NCI-H345 treated with DMSO at 0.1 percent for 48 hours (cell line): Measurements from ENCODE around the gene RNF111.
"Not testable (repeated sequence)": the region's sequence is repeated elsewhere in the genome, so short reads cannot be mapped to it uniquely, and the experiment has no call there.

Experiments
- DNase-seq: peaks from one replicate; lab custom pipeline; 2025; ENCODE audit not compliant: unreplicated experiment; lab: John Stamatoyannopoulos, UW

The RNF111 gene

GRCh38 chr15:59131456-59131855 lies 144.0 kb downstream of the RNF111 start:
- DNase-seq: no peak

DNA sequence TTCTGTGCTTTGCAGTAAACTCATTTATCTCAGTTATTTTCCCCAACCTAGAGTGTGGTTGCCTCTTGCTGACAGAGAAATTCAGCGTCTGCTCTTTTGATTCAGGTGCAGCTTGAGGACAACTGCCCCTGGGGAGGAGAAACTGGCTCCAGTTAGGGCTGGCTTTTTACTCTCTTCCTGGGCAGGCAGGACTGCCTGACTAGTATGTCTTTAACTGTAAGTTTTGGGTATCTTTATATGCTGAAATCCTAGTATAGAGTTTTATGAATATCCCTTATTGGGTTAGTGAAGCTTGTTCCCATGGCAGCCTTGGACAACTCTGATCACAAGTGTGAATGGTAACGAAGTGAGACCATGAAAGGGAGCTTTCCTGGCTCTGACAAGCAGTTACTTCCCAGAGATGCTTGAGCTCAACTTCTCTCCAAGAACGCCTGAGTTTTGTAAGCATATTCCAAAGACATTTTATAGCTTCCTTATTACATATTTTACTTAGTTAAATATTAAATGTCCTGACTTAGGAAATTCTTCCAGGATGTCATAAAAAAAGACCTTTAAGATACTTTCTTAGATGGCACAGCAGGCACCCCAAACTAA lies 144.6 kb downstream of the RNF111 start:
- no peak for DNase-seq

- DNase-seq: no peak
Measured at GRCh38 chr15:59133929-59134427, 146.5 kb downstream of the RNF111 start.

- DNase-seq: no peak
Measured at GRCh38 chr15:59137566-59137965, 150.1 kb downstream of the RNF111 start.

- no peak for DNase-seq
Measured at GRCh38 chr15:59138243-59138642, 150.8 kb downstream of the RNF111 start.

GRCh38 chr15:59140422-59141226 lies 153.2 kb downstream of the RNF111 start:
- DNase-seq: no peak

DNA sequence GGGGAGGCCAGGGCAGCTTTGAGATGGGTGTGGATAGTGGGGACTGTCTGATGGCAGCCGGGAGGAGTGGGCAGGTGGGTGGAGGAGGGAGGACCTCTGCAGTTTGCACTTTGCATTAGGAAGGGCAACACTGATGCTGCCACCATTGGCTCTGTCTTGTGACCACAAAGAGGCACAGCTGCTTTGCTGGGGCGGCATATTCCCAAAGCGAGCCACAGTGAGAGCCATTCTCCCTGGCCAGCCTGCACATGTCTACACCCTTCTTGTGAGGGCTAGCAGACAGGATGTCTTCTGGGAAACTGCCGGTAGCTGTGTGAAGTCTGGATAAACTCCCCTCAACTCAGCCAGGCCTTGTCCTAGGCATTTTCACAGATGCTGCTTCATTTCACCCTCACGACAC lies 155.8 kb downstream of the RNF111 start:
- DNase-seq: no peak

DNA sequence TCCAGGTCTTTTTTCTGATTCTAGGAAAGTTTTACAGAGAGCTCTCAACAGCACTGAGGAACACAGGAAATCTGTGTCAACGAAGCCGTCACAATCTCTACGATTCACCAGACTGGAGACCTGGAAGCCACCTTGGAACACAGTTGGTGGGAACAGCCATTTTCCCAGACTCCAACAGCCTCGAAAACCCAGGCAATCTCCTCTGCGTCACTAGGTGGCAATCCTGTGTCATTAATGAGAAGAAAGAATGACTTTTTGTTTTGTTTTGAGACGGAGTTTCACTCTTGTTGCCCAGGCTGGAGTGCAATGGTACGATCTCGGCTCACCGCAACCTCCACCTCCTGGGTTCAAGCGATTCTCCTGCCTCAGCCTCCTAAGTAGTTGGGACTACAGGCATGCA lies 157.1 kb downstream of the RNF111 start:
- DNase-seq: not testable (repeated sequence)
